GM23338 (cell line): ENCODE data around the gene HNMT. TPM values are rescaled to one million over a fixed set of nuclear protein-coding genes. Genes with fewer than 3 reads are reported as not detected.

Experiments
- EZH2 ChIP-seq: fragments of 200-600 bp; sonication (generic); IDR thresholded peaks from one replicate; pipeline ENCODE4 v1.8.0; 2017; ENCODE audit warnings: antibody characterized with exemption, mild to moderate bottlenecking, low read depth; ENCODE audit not compliant: unreplicated experiment
- JUNB ChIP-seq: IDR thresholded peaks from one replicate; pipeline ENCODE4 v1.6.1; 2016; ENCODE audit warnings: antibody characterized with exemption; ENCODE audit not compliant: unreplicated experiment
- ZNF331 ChIP-seq: fragments of 250-450 bp; sonication (Bioruptor Pico); IDR thresholded peaks from 2 replicates; pipeline ENCODE4 v1.5.0; 2020; ENCODE audit warnings: low read depth, mild to moderate bottlenecking, moderate library complexity
- polyA plus RNA-seq: library from polyadenylated mRNA; unstranded; fragments of >200 nt; fragmentation: Nextera tagmentation; extraction: Ambion mirVana; gene quantifications from 2 replicates; pipeline ENCODE4 v1.2.1, GENCODE V29; 2016
- total RNA-seq: library from RNA; depleted of rRNA; stranded (reverse); fragments of >200 nt; shearing (Covaris generic); gene quantifications from 2 replicates; pipeline ENCODE4 v1.2.3, GENCODE V29; 2014
- TF ChIP-seq, protein P1 (sequence below): fragments of 250-450 bp; sonication (Bioruptor Pico); IDR thresholded peaks from 2 replicates; pipeline ENCODE4 v1.5.0; 2020; ENCODE audit warnings: mild to moderate bottlenecking, moderate library complexity
- TF ChIP-seq, protein P2 (sequence below): IDR thresholded peaks from one replicate; pipeline ENCODE4 v1.6.1; 2018; ENCODE audit warnings: antibody characterized with exemption; ENCODE audit not compliant: unreplicated experiment

HNMT gene
- total and polyA plus RNA-seq, 2 experiments from 2014 or later: 3.3 to 3.4 TPM

DNA sequence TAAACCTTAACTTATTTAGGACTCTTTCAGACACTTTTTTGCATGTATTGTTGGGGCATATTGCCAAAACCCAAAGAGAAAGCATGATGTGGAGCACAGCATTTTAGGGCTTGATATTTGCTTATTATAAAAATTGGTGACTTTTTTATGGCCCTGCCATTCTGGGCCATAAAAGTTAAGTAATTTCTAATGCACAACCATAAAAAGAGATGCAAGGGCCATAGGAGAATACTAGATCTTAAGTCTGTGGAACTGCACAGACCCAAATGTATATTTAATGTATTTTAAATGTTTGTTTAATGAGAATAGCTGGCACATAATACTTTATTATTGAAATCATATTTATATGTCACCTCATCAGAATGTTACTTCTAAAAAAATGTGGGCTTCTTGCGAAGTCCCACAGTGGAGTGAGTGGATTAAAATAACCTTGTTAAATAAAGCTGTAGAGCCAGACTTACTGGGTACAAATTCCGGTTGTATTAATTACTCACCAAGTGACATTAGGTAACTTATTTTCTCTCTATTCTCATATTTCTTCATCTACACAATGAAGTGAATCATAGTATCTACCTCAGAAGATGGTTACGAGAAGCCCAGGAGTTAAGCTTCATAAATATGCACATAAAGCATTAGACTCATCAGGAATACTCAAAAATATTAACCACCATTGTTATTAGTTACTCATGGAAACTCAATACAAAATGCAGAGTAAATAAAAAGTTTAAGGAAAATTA lies 52.2 kb downstream of the HNMT start (continued):
- TF ChIP-seq, protein P1, sequence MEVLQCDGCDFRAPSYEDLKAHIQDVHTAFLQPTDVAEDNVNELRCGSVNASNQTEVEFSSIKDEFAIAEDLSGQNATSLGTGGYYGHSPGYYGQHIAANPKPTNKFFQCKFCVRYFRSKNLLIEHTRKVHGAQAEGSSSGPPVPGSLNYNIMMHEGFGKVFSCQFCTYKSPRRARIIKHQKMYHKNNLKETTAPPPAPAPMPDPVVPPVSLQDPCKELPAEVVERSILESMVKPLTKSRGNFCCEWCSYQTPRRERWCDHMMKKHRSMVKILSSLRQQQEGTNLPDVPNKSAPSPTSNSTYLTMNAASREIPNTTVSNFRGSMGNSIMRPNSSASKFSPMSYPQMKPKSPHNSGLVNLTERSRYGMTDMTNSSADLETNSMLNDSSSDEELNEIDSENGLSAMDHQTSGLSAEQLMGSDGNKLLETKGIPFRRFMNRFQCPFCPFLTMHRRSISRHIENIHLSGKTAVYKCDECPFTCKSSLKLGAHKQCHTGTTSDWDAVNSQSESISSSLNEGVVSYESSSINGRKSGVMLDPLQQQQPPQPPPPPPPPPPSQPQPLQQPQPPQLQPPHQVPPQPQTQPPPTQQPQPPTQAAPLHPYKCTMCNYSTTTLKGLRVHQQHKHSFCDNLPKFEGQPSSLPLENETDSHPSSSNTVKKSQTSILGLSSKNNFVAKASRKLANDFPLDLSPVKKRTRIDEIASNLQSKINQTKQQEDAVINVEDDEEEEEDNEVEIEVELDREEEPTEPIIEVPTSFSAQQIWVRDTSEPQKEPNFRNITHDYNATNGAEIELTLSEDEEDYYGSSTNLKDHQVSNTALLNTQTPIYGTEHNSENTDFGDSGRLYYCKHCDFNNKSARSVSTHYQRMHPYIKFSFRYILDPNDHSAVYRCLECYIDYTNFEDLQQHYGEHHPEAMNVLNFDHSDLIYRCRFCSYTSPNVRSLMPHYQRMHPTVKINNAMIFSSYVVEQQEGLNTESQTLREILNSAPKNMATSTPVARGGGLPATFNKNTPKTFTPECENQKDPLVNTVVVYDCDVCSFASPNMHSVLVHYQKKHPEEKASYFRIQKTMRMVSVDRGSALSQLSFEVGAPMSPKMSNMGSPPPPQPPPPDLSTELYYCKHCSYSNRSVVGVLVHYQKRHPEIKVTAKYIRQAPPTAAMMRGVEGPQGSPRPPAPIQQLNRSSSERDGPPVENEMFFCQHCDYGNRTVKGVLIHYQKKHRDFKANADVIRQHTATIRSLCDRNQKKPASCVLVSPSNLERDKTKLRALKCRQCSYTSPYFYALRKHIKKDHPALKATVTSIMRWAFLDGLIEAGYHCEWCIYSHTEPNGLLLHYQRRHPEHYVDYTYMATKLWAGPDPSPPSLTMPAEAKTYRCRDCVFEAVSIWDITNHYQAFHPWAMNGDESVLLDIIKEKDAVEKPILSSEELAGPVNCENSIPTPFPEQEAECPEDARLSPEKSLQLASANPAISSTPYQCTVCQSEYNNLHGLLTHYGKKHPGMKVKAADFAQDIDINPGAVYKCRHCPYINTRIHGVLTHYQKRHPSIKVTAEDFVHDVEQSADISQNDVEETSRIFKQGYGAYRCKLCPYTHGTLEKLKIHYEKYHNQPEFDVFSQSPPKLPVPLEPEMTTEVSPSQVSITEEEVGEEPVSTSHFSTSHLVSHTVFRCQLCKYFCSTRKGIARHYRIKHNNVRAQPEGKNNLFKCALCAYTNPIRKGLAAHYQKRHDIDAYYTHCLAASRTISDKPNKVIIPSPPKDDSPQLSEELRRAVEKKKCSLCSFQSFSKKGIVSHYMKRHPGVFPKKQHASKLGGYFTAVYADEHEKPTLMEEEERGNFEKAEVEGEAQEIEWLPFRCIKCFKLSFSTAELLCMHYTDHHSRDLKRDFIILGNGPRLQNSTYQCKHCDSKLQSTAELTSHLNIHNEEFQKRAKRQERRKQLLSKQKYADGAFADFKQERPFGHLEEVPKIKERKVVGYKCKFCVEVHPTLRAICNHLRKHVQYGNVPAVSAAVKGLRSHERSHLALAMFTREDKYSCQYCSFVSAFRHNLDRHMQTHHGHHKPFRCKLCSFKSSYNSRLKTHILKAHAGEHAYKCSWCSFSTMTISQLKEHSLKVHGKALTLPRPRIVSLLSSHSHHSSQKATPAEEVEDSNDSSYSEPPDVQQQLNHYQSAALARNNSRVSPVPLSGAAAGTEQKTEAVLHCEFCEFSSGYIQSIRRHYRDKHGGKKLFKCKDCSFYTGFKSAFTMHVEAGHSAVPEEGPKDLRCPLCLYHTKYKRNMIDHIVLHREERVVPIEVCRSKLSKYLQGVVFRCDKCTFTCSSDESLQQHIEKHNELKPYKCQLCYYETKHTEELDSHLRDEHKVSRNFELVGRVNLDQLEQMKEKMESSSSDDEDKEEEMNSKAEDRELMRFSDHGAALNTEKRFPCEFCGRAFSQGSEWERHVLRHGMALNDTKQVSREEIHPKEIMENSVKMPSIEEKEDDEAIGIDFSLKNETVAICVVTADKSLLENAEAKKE (CRISPR knock-in tag): no peak
- no peak for TF ChIP-seq ZNF331 (CRISPR knock-in tag)
- no peak for TF ChIP-seq EZH2
- no peak for TF ChIP-seq JUNB
- TF ChIP-seq, protein P2, sequence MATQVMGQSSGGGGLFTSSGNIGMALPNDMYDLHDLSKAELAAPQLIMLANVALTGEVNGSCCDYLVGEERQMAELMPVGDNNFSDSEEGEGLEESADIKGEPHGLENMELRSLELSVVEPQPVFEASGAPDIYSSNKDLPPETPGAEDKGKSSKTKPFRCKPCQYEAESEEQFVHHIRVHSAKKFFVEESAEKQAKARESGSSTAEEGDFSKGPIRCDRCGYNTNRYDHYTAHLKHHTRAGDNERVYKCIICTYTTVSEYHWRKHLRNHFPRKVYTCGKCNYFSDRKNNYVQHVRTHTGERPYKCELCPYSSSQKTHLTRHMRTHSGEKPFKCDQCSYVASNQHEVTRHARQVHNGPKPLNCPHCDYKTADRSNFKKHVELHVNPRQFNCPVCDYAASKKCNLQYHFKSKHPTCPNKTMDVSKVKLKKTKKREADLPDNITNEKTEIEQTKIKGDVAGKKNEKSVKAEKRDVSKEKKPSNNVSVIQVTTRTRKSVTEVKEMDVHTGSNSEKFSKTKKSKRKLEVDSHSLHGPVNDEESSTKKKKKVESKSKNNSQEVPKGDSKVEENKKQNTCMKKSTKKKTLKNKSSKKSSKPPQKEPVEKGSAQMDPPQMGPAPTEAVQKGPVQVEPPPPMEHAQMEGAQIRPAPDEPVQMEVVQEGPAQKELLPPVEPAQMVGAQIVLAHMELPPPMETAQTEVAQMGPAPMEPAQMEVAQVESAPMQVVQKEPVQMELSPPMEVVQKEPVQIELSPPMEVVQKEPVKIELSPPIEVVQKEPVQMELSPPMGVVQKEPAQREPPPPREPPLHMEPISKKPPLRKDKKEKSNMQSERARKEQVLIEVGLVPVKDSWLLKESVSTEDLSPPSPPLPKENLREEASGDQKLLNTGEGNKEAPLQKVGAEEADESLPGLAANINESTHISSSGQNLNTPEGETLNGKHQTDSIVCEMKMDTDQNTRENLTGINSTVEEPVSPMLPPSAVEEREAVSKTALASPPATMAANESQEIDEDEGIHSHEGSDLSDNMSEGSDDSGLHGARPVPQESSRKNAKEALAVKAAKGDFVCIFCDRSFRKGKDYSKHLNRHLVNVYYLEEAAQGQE: no peak
